NCI-H2171 treated with DMSO at 0.1 percent for 48 hours (cell line): Measurements from ENCODE around the gene CCDC88C.
A peak's percentile ranks its signal among the peaks of the same experiment; 100 is the strongest.

Experiments used
- DNase-seq: peaks from one replicate; lab custom pipeline; 2025; lab: John Stamatoyannopoulos, UW

The CCDC88C gene

DNA sequence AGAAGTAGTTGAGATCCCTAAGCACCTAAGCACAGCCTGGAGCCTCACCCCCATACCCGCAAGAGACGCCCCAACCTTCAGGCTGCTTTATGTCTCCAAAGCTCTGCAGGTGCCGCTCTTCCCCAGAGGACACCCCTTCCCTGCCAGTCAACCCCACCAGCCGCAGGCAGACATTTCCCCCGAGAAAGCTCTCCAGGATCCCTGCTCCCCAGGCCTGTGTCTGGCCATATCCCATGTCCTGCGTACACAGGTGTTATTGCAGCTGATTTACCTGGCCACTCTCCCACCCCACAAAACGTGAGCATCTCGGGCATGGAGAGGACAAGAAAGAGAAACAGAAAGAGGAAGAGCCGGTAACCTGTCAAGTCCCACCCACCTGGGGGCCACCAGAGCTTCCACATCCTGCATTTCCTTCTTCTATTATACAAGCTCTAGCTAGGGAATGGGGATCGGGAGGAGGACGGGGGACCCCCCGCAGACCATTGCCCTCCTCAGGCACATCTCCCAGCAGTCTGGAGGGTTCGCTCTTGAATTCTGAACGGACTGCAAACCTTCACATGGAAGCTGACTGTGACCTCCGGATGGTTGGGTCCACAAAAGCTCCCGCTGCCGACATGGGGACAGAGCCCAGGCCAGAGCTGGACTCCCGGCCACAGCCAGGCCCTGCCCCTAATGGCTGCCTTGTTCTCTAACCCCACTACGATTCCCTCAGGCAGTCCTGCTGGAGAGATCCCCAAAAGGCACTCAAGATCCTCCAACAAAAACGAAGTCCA, 17.6 kb downstream of the CCDC88C start:
- DNase-seq: no peak

DNA sequence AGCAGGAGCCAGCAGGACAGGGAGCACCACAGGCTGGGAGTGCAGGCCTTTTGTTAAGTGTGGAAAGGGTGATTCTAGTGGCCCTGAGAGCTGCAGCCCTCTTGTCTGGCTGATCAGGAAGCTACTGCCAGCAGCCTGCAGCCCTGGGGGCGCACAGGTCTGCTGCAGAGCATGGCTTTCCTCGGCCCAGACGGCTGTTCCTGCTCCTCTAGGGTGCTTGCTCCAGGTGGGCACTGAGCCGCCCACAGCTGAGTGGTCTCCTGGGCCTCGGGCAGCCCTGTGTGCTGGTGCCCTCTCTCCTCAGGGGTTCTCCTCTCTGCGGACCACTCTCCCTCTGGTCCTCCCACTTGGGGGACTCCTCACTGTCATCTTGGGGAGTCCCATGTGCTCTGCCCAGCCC, 18.9 kb downstream of the CCDC88C start:
- DNase-seq: no peak

DNA sequence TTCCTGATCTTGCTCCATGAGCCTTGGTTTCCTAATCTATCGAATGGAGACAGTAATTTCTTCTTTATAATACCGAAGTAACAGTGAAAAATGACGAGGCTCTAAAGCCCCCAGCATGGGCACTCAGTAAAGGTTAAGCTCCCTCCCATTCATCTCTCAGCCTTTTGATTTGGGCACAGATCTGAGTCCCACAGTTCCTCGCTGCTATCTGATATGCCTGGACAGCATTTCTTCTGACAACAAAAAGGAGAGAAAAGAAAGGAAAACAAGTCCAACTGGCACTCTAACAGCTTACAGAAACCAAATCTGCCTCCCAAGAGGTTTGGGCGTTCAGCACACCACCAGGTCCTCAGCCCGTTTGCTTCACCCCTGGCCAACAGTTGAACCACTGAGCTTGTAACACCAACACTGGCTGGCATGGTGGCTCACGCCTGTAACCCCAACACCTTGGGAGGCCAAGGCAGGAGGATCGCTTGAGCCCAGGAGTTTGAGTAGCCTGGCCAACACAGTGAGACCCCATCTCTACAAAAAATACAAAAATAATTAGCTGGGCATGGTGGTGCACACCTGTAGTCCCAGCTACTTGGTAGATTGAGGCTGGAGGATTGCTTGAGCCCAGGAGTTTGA, 19.5 kb downstream of the CCDC88C start:
- peak; percentile 33 for DNase-seq

DNA sequence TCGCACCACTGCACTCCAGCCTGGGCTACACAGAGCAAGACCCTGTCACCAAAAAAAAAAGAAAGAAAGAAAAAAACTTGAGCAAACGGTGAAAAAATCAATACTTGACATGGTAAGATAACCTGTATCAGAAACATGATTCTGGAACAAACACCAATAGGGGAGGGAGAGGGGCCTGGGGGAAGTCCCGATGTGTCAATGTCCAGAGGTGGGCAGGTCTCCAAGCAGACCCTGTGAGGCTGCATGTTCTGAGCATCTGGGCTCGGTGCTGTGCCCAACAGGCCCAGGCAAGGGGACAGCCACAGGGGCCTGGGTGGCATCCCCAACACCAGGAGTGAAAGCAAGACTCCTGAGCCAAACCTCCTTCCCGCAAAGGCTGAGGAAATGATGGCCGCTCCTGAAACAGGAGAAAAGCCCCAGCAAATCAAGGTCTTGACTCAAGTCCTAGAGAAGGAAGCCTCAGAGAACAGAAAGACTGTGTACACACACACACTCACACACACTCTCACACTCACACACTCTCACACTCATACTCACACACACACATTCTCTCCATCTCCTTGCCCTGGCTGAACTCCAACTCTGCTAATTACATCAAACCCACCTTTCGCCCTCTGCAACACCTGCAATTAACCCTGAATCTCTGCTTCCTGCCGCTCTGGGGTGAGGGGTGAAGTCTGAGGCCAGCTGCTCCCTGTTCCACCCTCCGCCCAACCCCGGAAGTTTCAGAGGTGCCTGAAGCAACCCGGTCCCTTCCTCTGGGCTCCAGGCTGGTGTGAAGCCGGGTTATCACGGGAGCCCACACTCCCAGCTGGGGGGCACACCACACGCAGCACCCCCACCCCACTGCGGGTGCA, 20.4 kb downstream of the CCDC88C start:
- DNase-seq: peak; percentile 85

DNA sequence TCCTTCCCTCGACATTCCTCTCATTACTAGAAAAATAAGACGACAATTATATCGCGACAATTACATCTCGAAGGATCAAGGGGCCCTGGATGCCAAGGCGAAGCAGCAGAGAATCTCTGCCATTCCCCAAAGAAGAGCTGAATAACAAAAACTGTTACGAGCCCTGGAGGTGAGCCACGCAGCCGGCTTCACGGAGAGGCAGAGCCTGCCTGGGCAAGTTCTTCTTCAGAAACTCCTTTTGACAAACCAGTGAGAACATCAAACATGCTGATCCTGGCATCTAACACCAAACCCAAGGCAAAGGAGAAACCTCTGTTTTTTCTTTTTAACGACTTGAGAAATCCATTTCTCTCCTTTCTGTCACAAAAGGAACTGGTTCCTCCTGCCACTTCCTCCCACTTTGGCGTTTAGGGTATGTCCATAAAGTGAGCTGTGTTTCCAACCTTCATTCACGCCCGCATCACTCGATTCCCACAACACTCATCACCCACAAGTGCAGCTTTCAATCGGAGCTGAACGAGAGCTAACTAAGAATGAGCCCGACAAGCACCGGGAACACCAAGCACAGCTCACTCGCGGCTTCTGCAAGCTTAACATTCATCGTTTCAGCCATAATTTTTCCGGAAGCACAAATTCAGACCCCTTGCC, 21.5 kb downstream of the CCDC88C start:
- peak; percentile 71 for DNase-seq

DNA sequence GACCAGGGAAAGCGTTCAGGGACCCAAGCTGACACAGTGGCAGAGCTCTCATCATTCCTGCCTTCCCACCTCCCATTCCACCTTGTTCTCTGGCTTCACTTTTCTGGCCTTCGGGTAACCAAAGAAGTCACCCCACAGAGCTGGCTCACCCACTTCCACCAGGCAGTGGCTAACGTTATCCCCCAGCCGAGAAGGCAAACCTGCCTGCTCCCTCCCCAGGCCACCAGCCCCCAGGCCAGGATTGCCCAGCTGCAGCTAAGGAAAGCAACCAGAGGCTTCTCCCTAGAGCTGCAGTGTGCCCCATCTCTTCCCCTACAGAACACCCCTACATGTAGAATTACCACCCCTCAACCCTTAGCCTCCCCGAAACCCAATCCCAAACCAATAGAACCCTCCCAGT, 22.2 kb downstream of the CCDC88C start:
- no peak for DNase-seq

DNA sequence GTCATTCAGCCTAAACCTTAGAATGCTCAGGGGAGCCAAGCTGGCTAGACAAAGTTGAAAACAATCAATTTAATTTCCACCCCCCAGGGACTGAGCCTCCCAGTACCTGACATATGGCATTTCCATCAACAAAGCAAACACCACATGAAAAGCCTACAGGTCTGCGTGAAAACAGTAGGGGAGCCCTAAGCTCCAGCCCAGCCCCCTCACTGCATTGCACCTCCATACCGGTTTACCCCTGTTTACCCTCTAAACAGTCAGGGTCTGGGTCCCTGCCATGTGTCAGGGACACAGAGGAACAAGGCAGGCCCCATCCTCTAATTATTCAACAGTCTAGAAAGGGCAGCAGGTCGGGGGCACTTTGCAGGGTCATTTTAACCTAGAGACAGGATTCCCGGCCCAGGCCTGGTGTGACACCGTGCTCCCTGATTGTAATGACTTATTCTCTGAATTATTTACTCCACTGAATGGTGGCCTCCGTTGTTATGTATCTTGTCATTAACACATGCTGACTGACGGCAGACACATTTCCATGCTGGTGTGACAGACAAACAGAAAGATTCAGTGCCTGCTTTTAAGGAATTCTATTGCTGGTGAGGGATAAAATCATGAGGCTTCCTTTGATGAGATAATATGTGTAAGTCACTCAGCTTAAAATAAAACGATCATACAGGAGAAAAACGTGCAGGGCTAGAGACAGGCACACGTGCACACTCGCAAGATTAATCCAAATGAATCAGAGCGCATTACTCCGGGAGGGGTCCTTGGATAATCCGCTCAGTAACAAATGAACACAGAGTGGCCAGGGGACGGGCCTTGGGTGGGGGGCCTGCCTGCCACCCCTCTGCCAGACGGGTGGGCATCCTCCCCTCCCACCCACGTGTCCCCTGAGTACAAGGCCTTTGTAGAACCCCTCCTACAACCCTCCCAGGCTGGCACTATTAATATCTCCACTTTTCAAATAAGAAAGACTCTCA, 23.2 kb downstream of the CCDC88C start:
- DNase-seq: peak; percentile 95

DNA sequence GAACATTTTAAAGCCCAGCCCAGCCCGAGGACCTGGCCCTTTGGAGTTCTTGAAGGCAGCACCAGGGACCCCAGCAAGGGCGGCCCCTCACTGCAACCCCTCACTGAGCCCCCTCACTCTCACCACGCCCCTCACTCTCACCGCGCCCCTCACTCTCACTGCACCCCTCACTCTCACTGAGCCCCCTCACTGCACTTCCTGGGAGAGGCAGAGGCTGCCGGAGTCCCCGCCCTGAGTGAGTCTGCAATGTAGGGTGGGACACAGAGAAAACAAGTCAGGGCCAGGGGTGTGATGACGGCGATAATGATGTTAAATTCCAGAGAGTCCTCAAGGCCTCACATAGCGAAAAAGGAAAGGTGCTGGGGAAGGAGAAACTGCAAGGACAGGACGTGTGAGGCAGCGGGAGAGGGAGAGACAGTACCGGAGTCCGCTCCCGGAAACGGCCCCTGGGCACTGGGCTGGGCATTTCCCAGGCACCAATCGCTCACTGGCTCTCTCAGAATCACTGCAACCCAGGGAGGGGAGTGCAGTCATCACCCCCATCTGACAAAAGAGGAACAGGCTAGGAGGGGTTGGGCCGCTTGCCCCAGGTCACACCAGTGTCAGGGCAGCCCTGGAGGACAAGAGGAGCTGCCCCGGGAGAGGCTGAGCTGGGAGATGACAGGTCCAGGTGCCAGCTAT, 24.9 kb downstream of the CCDC88C start:
- DNase-seq: no peak

DNA sequence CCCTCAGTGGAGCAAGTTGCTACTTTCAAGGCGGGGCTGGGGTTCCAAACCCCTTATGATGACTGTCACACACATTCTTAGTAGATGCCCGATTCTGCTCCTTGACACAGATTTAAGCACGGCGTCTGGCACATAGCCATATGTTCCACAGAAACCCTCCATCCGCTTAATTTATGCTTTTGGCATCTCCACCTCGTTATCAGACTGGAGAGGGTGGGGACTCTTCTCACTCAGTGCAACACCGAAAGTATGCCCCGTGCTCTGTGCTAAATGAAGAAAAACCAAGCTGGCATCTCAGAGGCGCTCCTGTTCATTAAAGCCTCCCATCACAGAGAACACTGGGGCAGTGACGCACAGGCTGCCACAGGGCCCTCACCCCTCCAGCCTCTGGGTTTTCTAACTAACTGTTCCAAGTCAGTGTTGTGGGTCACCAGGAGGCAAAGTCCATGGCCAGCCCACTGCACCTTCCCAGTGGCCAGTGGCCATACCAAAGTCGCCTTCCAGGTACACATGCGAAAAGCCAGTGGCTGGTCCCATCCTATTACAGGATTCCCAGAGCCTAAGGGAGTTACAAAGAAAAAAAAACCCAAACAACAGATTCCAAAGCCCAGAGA, 27.3 kb downstream of the CCDC88C start:
- DNase-seq: peak; percentile 95

DNA sequence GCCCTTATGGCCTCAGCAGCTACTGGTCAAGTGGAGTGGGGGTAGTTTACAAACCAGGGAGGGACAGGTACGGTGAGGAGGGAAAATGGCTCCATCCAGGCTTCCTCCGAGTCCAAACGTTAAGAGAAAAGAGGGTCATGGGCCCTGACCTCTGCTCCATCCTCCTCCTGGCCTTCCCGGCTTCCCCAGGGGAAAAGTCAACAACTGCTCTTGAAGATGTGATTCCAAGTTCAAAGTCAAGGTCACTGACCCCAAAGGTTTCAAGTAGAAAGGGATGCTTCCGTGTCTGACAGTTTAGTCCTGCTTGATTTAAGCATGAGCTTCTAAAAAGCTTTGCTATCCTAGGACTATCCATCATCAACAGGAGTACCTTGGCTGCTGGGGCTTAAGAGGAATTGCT, 28.5 kb downstream of the CCDC88C start:
- DNase-seq: no peak

DNA sequence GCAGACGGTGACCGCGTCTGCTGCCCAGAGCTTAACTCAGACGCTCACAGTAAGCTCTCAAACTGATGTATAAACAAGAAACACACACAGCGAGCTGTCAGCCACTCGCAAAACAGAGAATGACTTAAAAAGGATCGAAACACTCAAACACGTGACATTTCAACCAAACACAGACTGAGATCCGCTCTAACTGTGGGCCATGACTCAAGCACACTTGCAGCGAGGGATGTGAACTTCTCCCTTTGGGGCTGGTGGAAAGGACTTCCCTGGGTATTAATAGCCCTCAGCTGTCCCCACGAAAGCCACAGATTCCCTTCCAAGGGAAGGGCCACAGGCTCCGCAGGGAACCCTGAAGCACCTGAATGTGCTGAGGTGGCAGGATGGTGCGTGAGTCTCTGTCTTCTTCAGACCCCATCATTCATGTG, 29.1 kb downstream of the CCDC88C start:
- DNase-seq: no peak

DNA sequence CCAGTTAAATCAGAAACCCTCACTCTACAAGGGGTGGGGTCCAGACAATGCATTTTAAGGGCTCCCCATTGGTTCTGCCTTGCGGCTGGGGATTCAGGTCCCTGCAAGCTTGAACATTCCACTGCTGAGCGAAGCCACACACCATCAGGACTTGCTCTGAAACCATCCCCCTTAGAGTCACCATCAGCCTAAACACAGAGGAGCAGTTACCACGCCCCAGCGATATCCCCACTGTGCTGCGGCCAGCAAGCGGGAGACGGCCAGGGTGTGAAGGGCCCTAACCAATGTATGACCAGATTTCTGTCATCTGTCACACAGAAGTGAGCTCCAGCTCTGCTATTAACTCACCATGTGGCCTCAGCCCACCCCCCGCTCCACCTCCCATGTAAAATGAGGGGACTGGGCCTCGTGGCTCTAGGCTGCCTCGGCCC, 29.7 kb downstream of the CCDC88C start:
- DNase-seq: no peak

DNA sequence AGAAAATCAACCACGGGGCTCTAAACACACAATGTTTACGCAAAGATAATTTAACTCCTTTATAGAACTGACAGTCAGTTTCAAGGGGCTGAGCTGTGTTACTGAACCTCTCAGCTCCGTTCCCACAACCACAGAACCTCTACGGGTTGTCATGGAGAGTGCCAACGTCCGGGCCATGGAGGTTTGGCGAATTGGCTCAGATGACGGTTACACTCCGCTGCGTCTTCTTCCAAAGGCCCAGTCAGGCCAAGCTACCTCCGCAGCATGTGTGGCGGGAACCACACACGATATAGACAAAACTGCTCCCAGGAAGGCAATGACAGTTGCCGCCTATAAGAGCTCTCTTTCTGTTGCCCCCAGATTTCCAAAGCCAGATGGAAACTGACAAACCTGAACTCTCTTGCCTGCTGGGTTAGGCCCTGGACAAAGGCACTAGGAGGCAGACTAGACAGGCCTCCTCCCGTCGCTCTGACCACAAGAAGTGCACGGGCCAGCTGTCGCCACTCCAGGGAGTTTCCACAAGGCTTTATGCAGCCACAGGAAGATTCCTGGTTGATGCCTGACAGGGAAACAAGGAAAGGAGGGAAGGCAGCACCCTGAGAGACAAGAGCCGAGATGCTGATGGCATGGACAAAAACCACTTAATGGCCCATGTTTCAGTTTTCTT, 30.3 kb downstream of the CCDC88C start:
- DNase-seq: peak; percentile 51

DNA sequence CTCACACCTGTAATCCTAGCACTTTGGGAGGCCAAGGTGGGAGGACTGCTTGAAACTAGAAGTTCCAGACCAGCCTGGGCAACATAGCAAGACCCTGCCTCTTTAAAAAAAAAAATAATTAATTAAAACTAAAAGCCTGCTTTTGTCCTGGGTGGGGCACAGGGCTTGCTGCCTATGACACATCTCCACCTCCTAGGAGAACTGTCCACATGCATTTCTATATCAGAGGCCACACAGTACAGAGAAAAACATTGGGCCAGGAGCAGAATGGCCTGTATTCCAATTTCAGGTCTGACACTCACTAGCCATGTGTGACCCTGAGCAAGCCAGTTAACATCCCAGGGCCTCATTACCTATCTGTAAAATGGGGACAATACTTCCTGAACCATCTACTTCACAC, 31.9 kb downstream of the CCDC88C start:
- DNase-seq: no peak

DNA sequence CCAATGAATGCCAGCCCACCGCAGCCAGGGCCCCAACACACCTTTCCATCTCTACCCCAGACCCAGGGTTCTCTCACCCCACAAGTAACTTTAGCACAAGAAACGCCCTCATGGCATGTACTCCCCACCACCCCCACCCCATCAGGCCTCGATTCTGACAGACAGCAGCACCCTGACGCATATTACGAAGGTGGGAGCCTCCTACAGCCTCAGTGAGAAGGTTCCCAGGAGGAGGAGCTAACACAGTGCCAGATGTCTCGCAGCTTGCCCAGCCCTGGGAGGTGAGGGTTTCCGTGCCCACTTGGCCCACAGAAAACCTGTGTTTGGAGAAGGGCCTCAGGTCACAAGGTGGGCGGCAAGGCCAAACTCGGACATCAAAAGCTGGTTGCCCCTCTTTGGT, 32.4 kb downstream of the CCDC88C start:
- DNase-seq: no peak

DNA sequence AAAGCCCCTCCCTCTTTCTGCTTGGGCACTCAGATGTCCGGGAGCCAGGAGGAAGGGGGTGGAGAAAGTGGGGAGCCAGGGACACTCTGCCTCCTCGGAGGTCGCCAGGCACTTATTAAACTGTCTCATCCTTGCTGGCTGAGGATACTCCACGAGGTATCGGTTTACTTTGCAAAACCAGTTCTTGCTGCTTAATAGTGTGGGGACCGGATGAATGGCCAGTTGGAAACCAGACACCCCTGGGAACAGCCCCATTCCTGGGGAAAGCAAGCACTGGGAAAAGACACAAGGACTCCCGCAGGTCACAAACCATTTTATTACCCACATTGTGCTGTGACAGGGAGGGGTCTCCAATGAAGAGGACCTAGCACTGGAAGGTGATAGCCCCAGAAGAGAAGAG, 34.2 kb downstream of the CCDC88C start:
- no peak for DNase-seq

DNA sequence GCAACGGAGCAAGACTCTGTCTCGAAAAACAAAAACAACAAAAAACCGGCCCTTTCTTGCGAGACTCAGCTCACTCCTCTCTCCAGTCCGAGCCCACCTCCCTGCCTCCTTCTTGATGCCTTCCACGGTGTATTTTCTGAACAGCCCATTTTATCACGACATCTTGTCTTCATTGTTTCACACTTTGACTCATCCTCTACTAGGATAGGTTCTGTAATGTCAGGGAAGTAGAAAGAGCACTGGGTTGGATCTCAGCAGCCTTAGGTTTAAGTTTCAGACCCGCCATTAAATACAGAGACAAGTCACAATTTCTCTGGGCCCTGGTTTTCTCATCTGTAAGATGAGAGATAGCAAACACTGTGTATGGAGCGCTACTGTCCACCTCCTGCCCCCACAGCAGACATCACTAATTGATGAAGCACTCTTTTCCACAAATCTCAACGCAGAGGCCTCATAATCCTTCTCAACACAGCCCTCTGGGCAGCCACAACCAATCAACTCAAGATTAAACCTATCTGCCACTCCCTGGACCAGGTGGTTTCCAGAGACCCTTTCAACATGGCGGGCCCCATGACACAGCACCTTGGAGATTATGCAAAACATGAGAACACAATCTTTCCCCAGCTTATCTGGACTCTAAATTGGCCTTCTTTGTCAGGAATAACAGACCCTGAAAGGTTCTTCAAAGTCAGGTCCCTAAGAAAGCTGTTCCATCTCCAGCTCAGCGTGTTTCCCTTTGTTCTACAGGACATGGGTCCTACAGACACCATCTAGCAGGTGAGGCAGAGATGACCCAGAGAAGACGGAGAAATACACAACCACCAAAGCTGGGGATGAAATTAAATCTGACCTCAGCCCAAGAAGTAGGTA, 35.6 kb downstream of the CCDC88C start:
- DNase-seq: no peak

DNA sequence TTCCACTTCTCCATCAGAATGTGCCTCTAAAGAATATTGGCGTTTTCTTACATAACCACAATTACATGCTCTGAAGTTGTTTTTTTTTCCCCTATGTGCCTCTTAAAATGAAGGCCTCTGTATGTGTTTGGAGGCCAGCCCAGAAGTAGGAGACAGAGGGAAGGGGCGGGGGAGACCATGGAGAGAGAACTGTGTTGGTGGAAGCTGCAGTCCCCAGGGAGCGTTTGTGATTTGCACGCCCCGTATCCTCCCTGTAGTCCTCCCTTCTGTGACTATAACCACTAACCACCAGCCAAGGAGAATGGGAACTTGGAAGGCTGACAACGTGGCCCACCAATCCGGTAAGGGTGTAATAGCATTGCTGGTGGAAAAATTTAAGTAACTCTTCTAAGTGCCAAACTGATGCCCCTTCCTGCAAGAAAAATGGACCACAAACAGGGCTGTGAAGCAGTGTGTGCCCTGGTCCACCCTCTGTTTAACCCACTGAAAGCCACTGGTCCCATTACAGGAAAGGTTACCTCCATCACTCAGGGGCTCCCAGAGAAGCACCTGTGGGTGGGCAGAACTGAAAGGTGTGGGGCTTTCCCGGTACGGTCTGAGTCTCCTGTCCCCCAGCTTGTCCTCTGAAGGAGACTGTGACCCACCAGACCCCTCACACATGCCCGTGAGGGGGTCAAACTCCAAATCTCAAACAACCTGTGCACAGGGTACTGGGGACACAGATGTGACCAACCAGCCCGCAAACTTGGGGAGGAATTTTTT, 36.8 kb downstream of the CCDC88C start:
- DNase-seq: peak; percentile 98
